IPS-20b (cell line): Measurements from ENCODE around the gene ABLIM2.

Experiments used
- H3K27ac ChIP-seq: one replicate; pipeline ENCODE4 v1.5.1; 2013; ENCODE audit warnings: low read length
- H3K27me3 ChIP-seq: 2 replicates; pipeline ENCODE4 v1.6.1; 2013; ENCODE audit warnings: mild to moderate bottlenecking, low read length, inconsistent platforms; ENCODE audit not compliant: insufficient read depth
- H3K36me3 ChIP-seq: 2 replicates; pipeline ENCODE4 v1.6.1; 2013; ENCODE audit warnings: low read depth, mild to moderate bottlenecking, inconsistent platforms, low read length, moderate library complexity; ENCODE audit not compliant: insufficient read depth
- H3K4me1 ChIP-seq: 2 replicates; pipeline ENCODE4 v1.6.1; 2013; ENCODE audit warnings: mild to moderate bottlenecking, control low read depth, inconsistent platforms, low read length, moderate library complexity; ENCODE audit not compliant: insufficient read depth
- H3K4me3 ChIP-seq: 2 replicates; pipeline ENCODE4 v1.5.1; 2013; ENCODE audit warnings: mild to moderate bottlenecking, low read length, inconsistent platforms
- H3K9ac ChIP-seq: 2 replicates; pipeline ENCODE4 v1.6.1; 2013; ENCODE audit warnings: low read depth, mild to moderate bottlenecking, inconsistent platforms, low read length, moderate library complexity
- H3K9me3 ChIP-seq: 2 replicates; pipeline ENCODE4 v1.6.1; 2013; ENCODE audit warnings: mild to moderate bottlenecking, low read depth, low read length, inconsistent platforms; ENCODE audit not compliant: insufficient read depth

Gene ABLIM2

DNA sequence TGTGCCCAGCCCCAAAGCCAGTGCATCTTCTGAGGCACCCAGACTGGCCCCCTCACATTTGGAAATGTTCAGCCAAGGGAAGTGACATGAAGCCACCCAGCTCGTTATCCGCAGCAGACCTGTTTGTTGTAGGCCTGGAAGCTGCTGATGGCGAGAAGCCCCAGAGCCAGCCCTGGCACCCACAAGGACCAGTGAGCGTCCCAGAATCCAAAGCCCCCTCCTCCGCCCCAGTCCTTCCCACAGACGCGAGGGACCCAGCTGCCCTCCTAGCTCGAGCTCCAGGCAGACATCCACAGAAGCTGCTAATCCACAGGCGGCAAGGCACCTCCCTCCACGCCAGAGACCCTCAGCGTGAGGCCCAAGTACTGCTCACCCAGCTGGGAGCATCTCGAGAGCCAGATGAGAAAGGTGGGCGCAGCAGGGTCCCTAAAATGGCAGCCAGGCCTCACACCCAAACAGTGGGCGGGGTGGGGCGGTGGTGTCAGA is 7.4 kb downstream of the ABLIM2 start:
- Histone ChIP-seq H3K9me3 (no peaks in the 10 kb centered on the region), H3K4me3 (no peak overlapping the region), H3K27ac (no peak overlapping the region), H3K27me3 (peaks cover 5% of the 10 kb centered on the region; the same call in 1 of the 2 replicates), H3K4me1 (peaks cover 7% of the 10 kb centered on the region; the same call in 1 of the 2 replicates), H3K9ac (no peak overlapping the region), H3K36me3 (no peaks in the 10 kb centered on the region)

DNA sequence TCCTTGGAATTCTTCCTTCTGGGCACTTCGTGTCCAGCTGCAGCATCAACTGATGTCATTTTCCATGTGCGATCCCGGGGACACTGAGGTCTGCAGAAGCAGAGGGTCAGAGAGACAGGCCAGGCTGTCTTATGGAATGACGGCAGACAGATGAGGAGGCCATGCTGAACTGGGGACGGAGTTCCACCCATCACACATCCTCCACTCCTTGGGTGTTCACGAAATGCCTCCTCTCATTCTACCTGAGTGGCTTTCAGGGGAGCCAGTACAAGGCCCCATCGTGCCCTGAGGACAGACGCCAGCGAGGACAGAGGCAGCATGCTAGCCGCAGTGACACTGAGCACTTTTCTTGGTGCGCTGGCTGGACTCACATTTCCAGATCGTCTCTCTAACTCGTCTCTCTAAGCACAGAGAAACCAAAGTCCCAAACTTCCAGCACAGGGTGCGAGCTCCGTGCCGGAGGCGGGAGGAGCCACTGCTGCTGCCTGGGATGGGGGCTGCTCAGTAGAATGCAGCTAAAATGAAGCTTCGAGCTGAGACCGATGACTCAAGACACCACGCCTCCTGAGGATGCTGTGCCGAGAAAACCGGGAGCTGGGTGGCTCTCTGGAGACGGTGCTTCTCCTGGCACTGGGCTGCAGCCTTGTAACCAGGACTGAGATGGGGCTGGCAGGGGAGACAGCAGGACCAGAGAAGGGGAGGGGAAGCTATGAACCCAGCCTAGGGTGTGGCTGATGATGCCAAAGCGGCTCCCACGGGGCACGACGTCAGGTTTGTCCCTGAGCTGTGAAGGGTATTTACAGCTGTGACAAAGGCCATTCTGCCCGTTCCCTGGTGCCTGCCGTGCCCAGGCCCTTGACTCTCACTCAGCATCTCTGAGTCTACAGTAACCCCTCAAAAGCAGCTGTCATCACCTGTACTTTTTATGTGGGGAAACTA is 8.2 kb downstream of the ABLIM2 start:
- H3K27ac ChIP-seq, result no peak overlapping the region
- peaks cover 7% of the 10 kb centered on the region; the same call in 1 of the 2 replicates for H3K4me1 ChIP-seq
- no peaks in the 10 kb centered on the region for H3K36me3 ChIP-seq
- H3K9ac ChIP-seq, result no peak overlapping the region
- peaks cover 3% of the 10 kb centered on the region; the same call in 1 of the 2 replicates for H3K27me3 ChIP-seq
- no peak overlapping the region for H3K4me3 ChIP-seq
- no peaks in the 10 kb centered on the region for H3K9me3 ChIP-seq

DNA sequence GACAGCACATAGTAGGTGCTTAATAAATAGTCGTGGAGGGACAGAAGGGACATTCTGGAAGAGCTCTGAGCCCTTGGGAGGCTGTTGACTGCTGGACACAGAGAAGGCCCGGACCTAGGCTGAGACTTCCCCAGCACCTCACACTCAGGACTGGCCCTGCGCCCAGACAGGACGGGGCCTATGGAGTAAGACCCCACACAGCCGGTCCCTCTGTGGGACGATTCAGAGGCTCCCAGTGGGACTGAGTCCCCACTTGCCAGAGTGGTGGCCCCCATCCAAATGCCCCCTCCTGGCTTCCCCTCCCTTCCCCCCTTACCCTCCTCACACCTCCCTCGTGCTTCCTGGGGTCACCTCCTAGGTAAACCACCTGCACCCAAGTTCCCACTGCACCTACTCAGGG is 8.9 kb downstream of the ABLIM2 start:
- Histone ChIP-seq H3K36me3 (no peaks in the 10 kb centered on the region), H3K4me3 (no peak overlapping the region), H3K9ac (no peak overlapping the region), H3K27me3 (no peaks in the 10 kb centered on the region), H3K9me3 (no peaks in the 10 kb centered on the region), H3K27ac (no peak overlapping the region), H3K4me1 (peaks cover 9% of the 10 kb centered on the region; the same call in 1 of the 2 replicates)

DNA sequence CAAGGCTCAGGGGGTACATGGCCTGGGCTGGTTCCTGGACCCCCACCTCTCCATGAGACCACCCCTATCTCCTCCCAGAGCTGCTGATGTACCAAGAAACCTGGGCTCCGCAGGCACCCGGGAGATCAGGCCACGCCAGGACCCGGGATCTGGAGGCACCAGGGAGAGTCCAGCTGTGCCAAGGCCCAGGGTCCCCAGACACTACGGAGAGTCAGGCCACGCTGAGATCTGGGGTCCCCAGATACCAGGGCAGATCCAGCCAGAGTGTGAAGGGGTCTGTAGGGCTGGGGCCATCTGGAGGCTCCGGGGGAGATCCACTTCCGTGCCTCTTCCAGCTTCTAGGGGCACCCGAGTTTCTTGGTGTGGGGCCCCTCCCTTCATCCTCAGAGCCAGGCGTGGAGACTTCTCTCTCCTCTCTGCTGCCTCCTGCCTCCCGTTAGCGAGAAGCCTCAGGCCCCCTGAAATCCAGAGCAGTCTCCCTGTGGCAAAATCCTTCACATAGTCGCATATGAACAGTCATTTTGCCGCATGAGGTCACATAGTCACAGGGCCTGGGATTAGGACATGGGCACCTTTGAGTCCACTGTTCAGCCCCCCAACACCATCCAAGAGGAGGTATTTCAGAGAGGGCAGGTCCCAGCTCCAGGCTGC is 9.7 kb downstream of the ABLIM2 start:
- peaks cover 14% of the 10 kb centered on the region; the same call in 1 of the 2 replicates for H3K4me1 ChIP-seq
- no peaks in the 10 kb centered on the region for H3K36me3 ChIP-seq
- no peak overlapping the region for H3K4me3 ChIP-seq
- no peaks in the 10 kb centered on the region for H3K9me3 ChIP-seq
- no peak overlapping the region for H3K27ac ChIP-seq
- no peaks in the 10 kb centered on the region for H3K27me3 ChIP-seq
- H3K9ac ChIP-seq, result no peak overlapping the region

DNA sequence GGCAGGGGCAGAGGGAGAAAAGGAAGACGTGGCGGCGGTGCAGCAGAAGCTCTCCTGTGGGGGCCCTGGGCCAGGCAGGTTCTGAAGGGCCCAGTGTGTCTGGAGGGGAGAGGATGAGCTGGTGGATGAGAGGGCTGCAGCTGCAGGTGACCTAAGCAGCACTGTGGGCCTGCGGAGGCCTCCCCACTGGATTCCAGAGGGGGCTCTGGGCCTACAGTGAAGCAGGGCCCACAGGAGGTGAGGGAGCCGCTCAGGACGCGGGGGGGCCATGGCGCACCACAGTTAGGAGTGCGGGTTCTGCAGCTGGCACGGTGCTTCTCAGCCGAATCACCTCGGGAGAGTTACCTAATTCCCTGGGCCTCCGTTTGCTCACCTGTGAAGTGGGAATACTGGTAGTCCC is 10.5 kb downstream of the ABLIM2 start:
- H3K4me3 ChIP-seq, result no peak overlapping the region
- no peak overlapping the region for H3K9ac ChIP-seq
- no peak overlapping the region for H3K27ac ChIP-seq
- H3K9me3 ChIP-seq, result no peaks in the 10 kb centered on the region
- H3K36me3 ChIP-seq, result no peaks in the 10 kb centered on the region
- no peaks in the 10 kb centered on the region for H3K27me3 ChIP-seq
- H3K4me1 ChIP-seq, result peaks cover 16% of the 10 kb centered on the region; the same call in 1 of the 2 replicates

DNA sequence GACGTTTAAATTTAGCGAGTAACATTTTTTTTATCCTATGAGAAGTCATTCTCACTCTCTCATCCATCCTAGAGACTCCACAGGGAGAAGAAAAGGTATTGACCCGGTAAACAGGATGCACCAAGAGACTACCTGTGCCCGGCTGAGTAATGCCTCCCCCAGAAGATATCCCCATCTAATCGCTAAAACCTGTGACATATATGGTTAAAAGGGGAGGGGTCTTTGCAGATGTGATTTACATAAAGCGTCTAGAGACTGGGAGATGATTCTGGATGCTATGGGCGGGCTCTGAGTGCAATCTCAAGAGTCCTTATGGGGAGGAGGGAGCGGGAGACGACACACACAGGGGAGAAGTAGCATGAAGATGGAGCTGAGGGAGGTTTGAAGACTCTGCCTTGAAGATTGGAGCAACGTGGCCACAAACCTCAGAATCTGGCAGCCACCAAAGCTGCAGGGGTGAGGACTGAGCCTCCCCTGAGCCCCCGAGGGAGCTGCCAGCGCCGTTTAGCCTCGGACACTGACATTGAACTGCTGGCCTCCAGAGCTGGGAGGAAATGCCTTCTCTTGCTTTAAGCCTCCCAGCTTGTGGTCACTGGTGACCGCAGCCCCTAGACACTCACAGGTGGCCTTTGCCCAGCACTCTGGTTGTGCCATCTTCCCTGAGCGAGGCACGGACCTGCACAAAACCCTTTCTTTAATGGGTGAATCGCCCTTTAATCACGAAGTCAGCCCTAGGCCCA is 11.2 kb downstream of the ABLIM2 start:
- no peak overlapping the region for H3K9ac ChIP-seq
- H3K36me3 ChIP-seq, result no peaks in the 10 kb centered on the region
- no peak overlapping the region for H3K4me3 ChIP-seq
- H3K4me1 ChIP-seq, result peaks cover 16% of the 10 kb centered on the region; the same call in 1 of the 2 replicates
- no peaks in the 10 kb centered on the region for H3K9me3 ChIP-seq
- no peak overlapping the region for H3K27ac ChIP-seq
- H3K27me3 ChIP-seq, result no peaks in the 10 kb centered on the region

DNA sequence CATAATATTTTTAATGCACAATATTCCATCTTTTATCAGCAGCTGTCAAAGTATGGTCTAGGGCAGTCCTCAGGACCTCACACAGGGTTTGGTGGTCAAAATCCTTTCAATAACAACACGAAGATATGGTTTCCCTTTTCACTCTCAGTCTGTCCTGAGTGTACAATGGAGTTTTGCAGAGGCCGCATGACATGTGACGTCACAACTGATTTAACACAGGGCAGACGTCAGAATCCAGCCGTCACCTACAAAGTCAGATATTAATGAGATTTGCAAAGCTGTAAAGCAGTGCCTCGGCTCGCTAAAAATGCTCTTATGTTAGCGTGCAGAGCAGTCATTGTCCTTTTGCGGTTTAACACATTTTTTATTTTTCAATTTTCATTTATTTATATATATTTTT is 12.5 kb downstream of the ABLIM2 start:
- H3K27me3 ChIP-seq, result no peaks in the 10 kb centered on the region
- H3K27ac ChIP-seq, result no peak overlapping the region
- H3K4me3 ChIP-seq, result no peak overlapping the region
- H3K9ac ChIP-seq, result no peak overlapping the region
- H3K4me1 ChIP-seq, result peaks cover 16% of the 10 kb centered on the region; the same call in 1 of the 2 replicates
- H3K36me3 ChIP-seq, result no peaks in the 10 kb centered on the region
- H3K9me3 ChIP-seq, result no peaks in the 10 kb centered on the region

DNA sequence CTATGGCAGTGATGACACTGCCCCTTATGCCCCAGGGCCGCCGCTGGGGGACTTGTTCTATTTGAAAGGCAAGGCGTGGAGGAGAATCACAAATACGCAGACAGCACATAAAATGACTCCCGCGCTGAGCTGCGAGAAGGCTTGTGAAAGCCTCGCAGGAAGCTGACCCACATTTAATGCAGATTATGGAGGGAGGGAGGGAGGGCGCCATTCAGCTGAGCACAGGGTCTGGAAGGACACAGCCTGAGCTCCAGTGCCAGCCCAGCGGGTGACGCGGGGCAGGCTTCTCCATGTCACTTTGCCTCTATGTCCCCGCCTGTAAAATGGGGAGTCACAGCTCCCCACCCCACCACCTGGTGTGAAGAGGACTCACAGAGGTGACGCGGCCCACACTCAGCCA is 14.3 kb downstream of the ABLIM2 start:
- Histone ChIP-seq H3K4me1 (peaks cover 16% of the 10 kb centered on the region; the same call in 1 of the 2 replicates), H3K4me3 (no peak overlapping the region), H3K9ac (no peak overlapping the region), H3K36me3 (no peaks in the 10 kb centered on the region), H3K27ac (no peak overlapping the region), H3K9me3 (no peaks in the 10 kb centered on the region), H3K27me3 (no peaks in the 10 kb centered on the region)

DNA sequence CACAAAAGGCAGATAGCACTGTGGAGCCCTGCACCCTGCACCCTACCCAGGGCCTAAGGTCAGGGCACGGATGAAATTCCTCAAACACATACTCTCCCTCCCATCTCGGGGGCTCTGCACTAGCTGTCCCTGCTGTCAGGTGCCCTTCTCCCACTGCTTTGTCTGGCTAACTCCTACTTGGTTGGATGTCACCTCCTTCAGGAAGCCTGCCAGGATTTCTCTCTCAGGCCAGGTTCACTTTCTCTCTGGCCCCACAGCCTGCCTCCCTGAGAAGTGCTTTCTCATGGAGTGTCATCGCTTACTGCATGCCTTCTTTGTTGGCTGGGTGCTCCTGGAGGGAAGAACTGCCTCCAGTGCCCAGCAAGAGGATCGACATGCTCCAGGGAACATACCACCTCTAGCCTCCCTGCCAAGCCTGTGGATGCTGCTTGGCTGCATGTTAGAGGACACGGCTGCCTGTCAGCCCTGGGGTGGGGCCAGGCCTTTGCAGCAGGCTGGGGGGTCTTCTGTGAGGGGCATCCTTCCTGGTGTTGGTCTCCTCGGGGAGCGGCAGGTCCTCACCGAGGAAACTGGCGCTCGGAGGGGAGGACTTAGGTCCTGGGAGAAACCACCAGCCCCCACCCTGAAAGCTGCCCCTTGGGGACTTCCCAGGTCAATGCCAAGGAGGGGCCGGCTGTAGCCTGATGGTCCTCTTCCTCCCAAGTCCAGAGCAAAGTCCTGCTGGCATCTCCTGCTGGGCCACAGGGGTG is 15.0 kb downstream of the ABLIM2 start:
- Histone ChIP-seq H3K4me3 (no peak overlapping the region), H3K4me1 (peaks cover 16% of the 10 kb centered on the region; the same call in 1 of the 2 replicates), H3K9me3 (no peaks in the 10 kb centered on the region), H3K36me3 (no peaks in the 10 kb centered on the region), H3K27me3 (no peaks in the 10 kb centered on the region), H3K27ac (no peak overlapping the region), H3K9ac (no peak overlapping the region)

DNA sequence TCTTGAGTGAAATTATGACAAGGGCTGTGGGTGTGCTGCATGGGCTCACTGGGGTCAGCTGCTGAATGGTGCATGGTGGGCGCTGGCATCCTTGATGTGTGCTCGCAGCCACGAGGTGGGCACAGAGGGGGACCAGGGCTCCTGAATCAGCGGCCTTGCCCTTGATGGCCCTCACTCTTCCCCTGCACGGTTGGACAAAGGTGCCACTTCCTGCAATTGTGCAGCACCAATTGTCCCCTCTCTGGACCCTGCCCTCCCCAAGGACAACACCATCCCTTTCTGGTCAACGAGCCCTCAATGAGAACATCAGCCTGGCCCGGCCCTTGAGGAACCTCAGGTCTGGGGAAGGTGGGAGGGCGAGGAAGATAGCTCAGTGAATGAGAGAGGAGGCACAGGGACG is 16.1 kb downstream of the ABLIM2 start:
- H3K9me3 ChIP-seq, result no peaks in the 10 kb centered on the region
- H3K4me3 ChIP-seq, result no peak overlapping the region
- no peaks in the 10 kb centered on the region for H3K36me3 ChIP-seq
- no peaks in the 10 kb centered on the region for H3K27me3 ChIP-seq
- H3K27ac ChIP-seq, result no peak overlapping the region
- no peak overlapping the region for H3K9ac ChIP-seq
- H3K4me1 ChIP-seq, result peaks cover 15% of the 10 kb centered on the region; the same call in 1 of the 2 replicates

DNA sequence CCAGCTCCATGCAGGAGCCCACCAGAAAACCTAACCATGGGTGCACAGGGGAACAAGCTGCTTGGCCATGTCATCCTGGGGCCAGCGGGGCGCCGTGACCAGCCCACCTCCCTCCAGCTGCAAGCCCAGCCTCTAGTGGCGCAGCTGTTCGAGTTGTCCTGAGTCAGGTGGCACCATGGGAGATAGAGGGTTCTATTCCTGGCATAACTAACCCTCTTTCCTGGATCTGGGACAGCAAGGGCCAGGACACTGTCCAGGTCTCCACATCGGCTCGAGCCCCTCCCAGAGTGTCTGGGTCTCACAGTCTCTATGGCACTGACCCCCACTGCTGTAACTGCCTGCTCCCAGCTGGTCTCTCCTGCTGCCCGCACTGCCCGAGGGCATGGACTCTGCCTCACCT is 16.7 kb downstream of the ABLIM2 start:
- no peak overlapping the region for H3K27ac ChIP-seq
- no peaks in the 10 kb centered on the region for H3K27me3 ChIP-seq
- H3K36me3 ChIP-seq, result no peaks in the 10 kb centered on the region
- no peak overlapping the region for H3K4me3 ChIP-seq
- no peaks in the 10 kb centered on the region for H3K9me3 ChIP-seq
- H3K9ac ChIP-seq, result no peak overlapping the region
- peaks cover 9% of the 10 kb centered on the region; the same call in 1 of the 2 replicates for H3K4me1 ChIP-seq
